ENCODE results near the gene EYA4.
A peak's percentile ranks its signal among the peaks of the same experiment; 100 is the strongest.

Gene EYA4

DNA sequence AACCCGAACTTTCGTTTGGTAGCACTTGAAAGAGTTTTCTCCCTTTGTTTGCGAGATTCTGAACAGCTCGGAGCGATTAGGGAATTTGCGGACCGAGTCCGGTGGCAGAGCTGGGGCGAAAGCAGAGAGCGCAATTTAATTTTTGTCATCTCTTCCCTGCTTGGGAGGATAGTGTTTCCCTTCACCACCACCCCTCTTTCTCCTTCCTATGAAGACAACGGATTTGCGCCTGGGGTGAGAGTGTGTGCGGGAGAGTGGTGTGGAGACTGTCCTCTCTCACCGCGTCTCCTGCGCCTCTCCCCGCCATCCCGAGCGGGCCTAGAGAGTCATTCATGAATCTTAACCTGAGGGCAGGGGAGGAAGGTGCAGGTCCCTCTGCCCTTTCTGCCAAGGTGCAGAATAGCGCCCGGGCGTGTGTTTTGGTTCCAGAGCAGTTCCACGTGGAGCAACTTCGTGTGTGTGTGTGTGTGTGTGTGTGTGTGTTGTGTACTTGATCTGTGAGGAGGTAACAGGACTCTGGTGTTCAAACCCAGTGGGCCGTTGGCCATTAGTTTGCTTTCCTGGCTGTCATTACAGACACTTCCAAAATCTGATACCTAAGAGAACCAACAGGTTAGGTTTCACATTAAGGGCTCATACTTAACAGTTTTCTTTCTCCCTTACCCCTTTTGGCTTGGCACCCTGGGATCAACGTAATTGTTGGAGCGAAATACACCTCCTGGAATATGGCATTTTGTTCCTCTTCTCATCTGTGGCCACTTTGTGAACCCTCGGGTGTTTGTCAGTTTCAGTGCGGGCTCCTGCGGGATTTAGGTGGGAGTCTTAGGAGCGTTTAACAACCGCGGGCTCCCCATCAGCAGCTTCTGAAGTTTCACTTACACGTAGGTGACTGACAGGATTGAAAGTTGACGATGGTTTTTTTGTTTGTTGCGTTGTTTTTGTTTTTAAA lies 1.8 kb downstream of the EYA4 start:
- Histone ChIP-seq H3K27ac (ENCODE audit: low read depth, low read length, severe bottlenecking) (no peak overlapping the region), H3K4me1 (ENCODE audit: control insufficient read depth, insufficient read depth, low read length, poor library complexity, severe bottlenecking) (no peaks in the 10 kb centered on the region), H3K4me3 (ENCODE audit: extremely low read depth, insufficient read depth, low read length, poor library complexity, severe bottlenecking) (peak overlapping the region; percentile 46), H3K36me3 (ENCODE audit: control insufficient read depth, insufficient read depth, low read length) (no peaks in the 10 kb centered on the region), H3K9me3 (ENCODE audit: control insufficient read depth, low read length) (no peaks in the 10 kb centered on the region)
- WGBS, 2 experiments (ENCODE audit: insufficient coverage in 2 of 2), result 1 to 2% methylated on average over 15 to 17 of the region's 36 CpGs

DNA sequence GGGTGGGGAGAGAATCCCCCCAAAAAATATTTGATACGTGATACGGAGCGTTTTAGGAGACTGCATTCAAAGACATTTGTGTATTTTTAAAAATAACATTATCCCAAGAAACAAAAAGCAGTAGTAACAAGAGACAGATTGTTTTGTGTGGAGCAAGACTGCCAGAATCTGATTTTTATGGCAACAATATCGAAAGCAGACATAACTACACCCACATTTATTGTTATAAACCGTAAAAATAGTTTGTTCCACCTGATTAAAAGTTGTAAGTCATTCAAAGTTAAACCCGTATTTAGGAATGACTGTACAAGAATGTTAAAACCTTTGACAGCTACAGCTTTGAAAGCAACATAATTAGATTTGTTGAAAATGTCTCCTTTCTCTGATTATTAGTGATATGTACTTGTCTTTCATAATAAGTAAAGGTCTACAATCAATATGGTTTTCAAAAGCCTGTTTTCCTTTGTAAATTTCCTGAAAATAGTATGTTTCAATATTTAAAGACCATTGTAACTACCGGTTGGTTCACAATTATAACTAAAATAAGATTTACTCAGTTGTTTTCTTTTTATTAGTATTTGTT lies 2.7 kb downstream of the EYA4 start:
- H3K4me1 ChIP-seq (ENCODE audit: control insufficient read depth, insufficient read depth, low read length, poor library complexity, severe bottlenecking), result no peaks in the 10 kb centered on the region
- H3K36me3 ChIP-seq (ENCODE audit: control insufficient read depth, insufficient read depth, low read length), result no peaks in the 10 kb centered on the region
- no peaks in the 10 kb centered on the region for H3K9me3 ChIP-seq (ENCODE audit: control insufficient read depth, low read length)
- no peak overlapping the region for H3K27ac ChIP-seq (ENCODE audit: low read depth, low read length, severe bottlenecking)
- WGBS, 2 experiments (ENCODE audit: insufficient coverage in 2 of 2), result no CpG with 5 or more reads among the region's 7 CpGs
- no peak overlapping the region for H3K4me3 ChIP-seq (ENCODE audit: extremely low read depth, insufficient read depth, low read length, poor library complexity, severe bottlenecking)

DNA sequence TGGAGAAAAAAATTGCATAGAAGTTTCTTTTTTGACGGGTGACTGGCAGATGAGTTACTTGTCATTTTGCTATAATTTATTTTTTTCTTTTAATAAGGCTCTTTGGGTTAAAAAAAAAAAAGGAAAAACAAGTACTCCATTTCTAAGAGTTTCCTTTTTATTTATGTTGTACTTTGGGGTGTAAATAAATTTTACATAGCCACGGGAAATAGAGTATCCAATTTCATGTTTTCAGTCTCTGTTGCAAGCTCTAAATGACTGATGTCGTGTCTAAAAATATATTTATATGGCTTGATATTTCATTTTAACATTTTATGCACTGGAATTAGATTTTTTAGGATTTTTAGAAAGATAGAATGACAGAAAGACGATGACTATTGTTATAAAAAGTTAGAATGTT lies 3.4 kb downstream of the EYA4 start:
- Histone ChIP-seq H3K4me3 (ENCODE audit: extremely low read depth, insufficient read depth, low read length, poor library complexity, severe bottlenecking) (no peak overlapping the region), H3K36me3 (ENCODE audit: control insufficient read depth, insufficient read depth, low read length) (no peaks in the 10 kb centered on the region), H3K27ac (ENCODE audit: low read depth, low read length, severe bottlenecking) (no peak overlapping the region), H3K9me3 (ENCODE audit: control insufficient read depth, low read length) (no peaks in the 10 kb centered on the region), H3K4me1 (ENCODE audit: control insufficient read depth, insufficient read depth, low read length, poor library complexity, severe bottlenecking) (no peaks in the 10 kb centered on the region)
- WGBS, 2 experiments (ENCODE audit: insufficient coverage in 2 of 2), result no CpG with 5 or more reads among the region's 4 CpGs

DNA sequence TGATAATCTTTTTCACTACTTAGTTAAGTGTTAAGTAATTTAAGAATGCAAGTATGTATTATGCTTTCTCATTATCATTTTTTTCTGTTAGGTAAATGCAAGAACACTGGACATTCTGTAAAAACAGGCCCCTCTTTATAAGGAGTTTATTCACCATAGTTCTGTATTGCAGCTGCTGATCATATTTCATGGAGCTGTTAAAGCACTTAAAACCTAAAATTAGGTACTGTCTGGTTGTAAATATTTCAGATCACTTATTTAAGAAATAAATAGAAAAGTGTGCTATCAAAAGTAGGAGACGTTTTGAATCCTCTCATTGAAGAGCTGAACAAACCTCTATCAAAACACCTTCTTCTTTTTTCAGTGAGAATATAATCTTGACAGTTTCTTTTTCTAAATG lies 3.9 kb downstream of the EYA4 start:
- H3K36me3 ChIP-seq (ENCODE audit: control insufficient read depth, insufficient read depth, low read length), result no peaks in the 10 kb centered on the region
- WGBS, 2 experiments (ENCODE audit: insufficient coverage in 2 of 2), result no CpG with 5 or more reads among the region's 1 CpG
- no peak overlapping the region for H3K27ac ChIP-seq (ENCODE audit: low read depth, low read length, severe bottlenecking)
- H3K4me3 ChIP-seq (ENCODE audit: extremely low read depth, insufficient read depth, low read length, poor library complexity, severe bottlenecking), result no peak overlapping the region
- H3K4me1 ChIP-seq (ENCODE audit: control insufficient read depth, insufficient read depth, low read length, poor library complexity, severe bottlenecking), result no peaks in the 10 kb centered on the region
- H3K9me3 ChIP-seq (ENCODE audit: control insufficient read depth, low read length), result no peaks in the 10 kb centered on the region

DNA sequence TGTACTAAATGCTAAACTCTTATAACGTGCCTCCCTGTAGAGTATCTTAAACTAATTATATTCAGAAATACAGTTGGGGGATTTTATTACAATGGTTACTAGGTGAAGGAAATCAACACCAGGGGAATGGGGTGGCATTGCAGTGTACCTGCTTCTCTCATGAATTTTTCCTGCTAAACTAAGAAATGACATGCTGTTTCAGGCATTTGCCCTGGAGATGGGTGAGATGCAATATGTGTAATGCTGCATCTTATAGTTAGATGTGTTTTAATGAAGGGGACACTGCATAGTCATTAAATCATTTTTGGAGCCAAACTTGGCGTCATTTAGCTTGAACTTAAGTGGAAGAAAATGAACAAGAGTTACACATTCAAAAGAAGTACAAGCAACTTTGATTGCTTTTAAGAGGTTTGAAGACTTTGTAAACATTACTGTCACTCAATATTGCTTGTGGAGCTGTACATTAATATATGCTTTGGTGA lies 4.3 kb downstream of the EYA4 start:
- WGBS, 2 experiments (ENCODE audit: insufficient coverage in 2 of 2), result 88% methylated on average over 1 of the region's 2 CpGs; no CpG with 5 or more reads in 1 of the 2 experiments
- no peak overlapping the region for H3K27ac ChIP-seq (ENCODE audit: low read depth, low read length, severe bottlenecking)
- H3K36me3 ChIP-seq (ENCODE audit: control insufficient read depth, insufficient read depth, low read length), result no peaks in the 10 kb centered on the region
- no peaks in the 10 kb centered on the region for H3K4me1 ChIP-seq (ENCODE audit: control insufficient read depth, insufficient read depth, low read length, poor library complexity, severe bottlenecking)
- H3K4me3 ChIP-seq (ENCODE audit: extremely low read depth, insufficient read depth, low read length, poor library complexity, severe bottlenecking), result no peak overlapping the region
- H3K9me3 ChIP-seq (ENCODE audit: control insufficient read depth, low read length), result no peaks in the 10 kb centered on the region

DNA sequence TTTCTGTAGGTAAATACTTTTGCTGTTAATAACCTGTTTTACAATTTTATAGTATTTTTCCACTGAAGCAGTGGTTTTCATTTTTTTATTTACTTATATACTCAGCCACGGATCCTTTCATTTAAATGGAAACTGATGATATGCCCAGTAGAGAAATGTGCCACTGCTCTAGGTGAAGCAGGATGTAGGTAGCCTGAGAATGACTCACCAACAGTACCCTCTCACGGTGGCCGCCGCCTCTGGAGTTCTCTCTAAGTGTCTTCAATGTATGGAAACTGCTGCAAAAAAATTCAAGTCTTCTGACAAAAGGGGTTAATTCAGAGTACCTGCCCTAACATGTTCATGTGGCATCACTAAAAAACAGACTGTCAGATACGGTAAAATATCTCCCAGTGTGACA lies 6.4 kb downstream of the EYA4 start:
- WGBS, 2 experiments (ENCODE audit: insufficient coverage in 2 of 2), result 75 to 91% methylated on average over 4 of the region's 5 CpGs
- Histone ChIP-seq H3K27ac (ENCODE audit: low read depth, low read length, severe bottlenecking) (no peak overlapping the region), H3K36me3 (ENCODE audit: control insufficient read depth, insufficient read depth, low read length) (no peaks in the 10 kb centered on the region), H3K9me3 (ENCODE audit: control insufficient read depth, low read length) (no peaks in the 10 kb centered on the region), H3K4me3 (ENCODE audit: extremely low read depth, insufficient read depth, low read length, poor library complexity, severe bottlenecking) (no peak overlapping the region), H3K4me1 (ENCODE audit: control insufficient read depth, insufficient read depth, low read length, poor library complexity, severe bottlenecking) (no peaks in the 10 kb centered on the region)

DNA sequence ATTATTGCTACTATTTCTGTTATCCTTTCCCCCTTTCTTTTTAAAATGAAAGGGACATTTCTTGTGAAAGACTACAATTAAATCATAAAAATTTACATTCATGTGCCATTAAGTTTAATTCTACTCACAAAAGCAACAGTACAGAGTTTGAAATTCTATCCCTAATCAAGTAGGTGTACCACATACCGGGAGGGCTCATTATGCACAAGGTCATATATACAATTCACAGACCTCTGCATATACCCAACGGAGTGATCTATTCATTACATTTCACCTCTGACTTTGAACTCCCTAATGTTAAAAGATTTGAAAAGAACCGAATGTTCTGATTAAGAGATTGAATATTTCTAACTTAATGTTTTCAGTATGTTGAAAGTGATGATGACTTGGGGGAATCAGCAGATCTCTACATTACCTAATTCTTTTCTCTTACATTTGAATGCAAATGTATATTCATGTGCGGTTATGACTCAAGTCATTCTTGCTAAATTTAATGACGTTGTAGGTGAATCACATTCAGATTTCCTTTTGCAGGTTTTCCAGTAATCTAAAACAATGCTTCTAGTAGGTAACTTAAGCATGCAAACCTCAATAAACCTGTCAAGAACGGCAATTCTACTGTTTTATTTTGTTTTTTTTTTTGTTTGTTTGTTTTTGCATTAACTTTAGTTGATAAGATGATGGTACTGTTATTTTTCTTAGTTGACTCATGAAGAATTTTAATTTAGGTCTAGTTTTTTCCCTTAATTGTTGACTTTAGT lies 7.3 kb downstream of the EYA4 start:
- no peaks in the 10 kb centered on the region for H3K9me3 ChIP-seq (ENCODE audit: control insufficient read depth, low read length)
- no peak overlapping the region for H3K4me3 ChIP-seq (ENCODE audit: extremely low read depth, insufficient read depth, low read length, poor library complexity, severe bottlenecking)
- no peaks in the 10 kb centered on the region for H3K36me3 ChIP-seq (ENCODE audit: control insufficient read depth, insufficient read depth, low read length)
- H3K4me1 ChIP-seq (ENCODE audit: control insufficient read depth, insufficient read depth, low read length, poor library complexity, severe bottlenecking), result no peaks in the 10 kb centered on the region
- WGBS, 2 experiments (ENCODE audit: insufficient coverage in 2 of 2), result 80 to 95% methylated on average over 1 to 3 of the region's 6 CpGs
- no peak overlapping the region for H3K27ac ChIP-seq (ENCODE audit: low read depth, low read length, severe bottlenecking)

DNA sequence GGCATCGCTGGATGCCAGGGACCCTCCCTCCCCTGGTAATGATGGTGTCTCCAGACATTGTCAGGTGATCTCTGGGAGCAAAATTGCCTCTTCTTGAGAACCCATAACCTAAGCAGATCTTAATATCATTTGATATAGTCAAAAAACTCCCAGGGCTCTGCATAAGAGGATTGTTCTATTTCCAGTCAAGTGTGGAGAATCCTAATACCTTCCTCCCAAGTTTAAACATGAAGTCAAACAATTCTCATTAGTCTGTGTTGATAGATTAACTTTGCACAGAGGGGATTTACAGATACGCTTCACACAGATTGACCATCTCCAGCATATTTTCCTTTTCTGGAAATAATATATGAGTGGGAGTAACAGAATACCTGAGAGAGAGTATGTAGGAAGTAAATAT lies 10.5 kb downstream of the EYA4 start:
- WGBS, 2 experiments (ENCODE audit: insufficient coverage in 2 of 2), result 83% methylated on average over 1 of the region's 2 CpGs; no CpG with 5 or more reads in 1 of the 2 experiments
- no peaks in the 10 kb centered on the region for H3K4me1 ChIP-seq (ENCODE audit: control insufficient read depth, insufficient read depth, low read length, poor library complexity, severe bottlenecking)
- H3K27ac ChIP-seq (ENCODE audit: low read depth, low read length, severe bottlenecking), result no peak overlapping the region
- H3K4me3 ChIP-seq (ENCODE audit: extremely low read depth, insufficient read depth, low read length, poor library complexity, severe bottlenecking), result no peak overlapping the region
- H3K9me3 ChIP-seq (ENCODE audit: control insufficient read depth, low read length), result no peaks in the 10 kb centered on the region
- no peaks in the 10 kb centered on the region for H3K36me3 ChIP-seq (ENCODE audit: control insufficient read depth, insufficient read depth, low read length)

DNA sequence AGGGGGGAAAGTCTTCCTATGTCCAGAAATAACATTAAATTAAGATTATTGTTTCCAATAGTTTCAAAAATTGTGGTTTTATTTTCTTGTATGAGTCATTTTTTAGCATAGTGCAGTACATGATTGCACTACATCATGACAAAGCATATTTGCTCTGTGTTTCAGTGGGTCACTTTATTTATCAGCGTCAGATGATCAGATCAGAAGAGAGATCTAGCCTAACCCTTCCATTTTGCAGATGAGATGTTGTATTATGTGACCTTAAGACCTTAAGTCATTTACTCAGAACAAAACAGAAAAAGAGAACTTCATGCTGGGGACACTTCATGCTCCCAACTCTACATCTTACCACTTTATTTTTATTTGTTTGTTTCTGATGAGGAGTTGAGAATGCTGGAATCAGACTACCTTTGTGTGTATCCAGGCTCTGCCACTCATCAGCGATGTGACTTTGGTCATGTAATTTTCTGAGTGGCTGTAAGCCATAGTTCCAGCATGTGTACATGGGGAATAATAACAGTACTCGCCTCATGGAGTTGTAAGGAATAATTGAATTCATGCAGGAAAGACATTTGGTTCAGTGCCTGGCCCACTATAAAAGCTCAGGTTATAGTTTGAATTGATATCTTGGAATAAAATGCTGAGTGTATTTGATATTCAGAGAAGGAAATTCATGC lies 13.5 kb downstream of the EYA4 start:
- Histone ChIP-seq H3K36me3 (ENCODE audit: control insufficient read depth, insufficient read depth, low read length) (no peaks in the 10 kb centered on the region), H3K27ac (ENCODE audit: low read depth, low read length, severe bottlenecking) (no peak overlapping the region), H3K9me3 (ENCODE audit: control insufficient read depth, low read length) (no peaks in the 10 kb centered on the region), H3K4me3 (ENCODE audit: extremely low read depth, insufficient read depth, low read length, poor library complexity, severe bottlenecking) (no peak overlapping the region), H3K4me1 (ENCODE audit: control insufficient read depth, insufficient read depth, low read length, poor library complexity, severe bottlenecking) (no peaks in the 10 kb centered on the region)
- 80 to 93% methylated on average over 2 of the region's 3 CpGs for WGBS, 2 experiments (ENCODE audit: insufficient coverage in 2 of 2)

DNA sequence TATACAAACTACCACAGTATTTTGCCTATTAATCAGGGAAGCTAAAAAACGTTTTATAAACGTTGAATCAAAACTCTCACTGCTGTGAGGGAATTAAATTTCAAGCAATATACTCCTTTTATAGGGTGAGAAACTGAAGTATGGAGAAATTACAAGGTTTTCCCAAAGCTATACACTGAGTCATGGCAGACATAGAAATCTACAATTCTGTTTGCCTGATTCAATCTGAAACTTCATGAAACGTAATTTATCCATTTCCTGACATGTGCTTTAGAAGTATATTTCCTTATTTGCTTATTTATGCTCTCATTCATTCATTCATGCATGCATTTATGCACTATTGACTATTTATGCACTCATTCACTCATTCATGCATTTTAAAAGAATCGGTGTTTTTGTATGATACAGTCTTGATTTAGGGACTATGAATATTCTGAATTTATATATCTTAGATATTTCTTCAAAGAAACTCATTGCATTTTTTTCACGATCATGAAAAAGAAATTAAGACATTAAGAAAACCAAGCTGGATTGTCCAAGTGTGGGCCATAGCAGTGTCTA lies 16.5 kb downstream of the EYA4 start:
- Histone ChIP-seq H3K4me1 (ENCODE audit: control insufficient read depth, insufficient read depth, low read length, poor library complexity, severe bottlenecking) (no peaks in the 10 kb centered on the region), H3K27ac (ENCODE audit: low read depth, low read length, severe bottlenecking) (no peak overlapping the region), H3K9me3 (ENCODE audit: control insufficient read depth, low read length) (no peaks in the 10 kb centered on the region), H3K4me3 (ENCODE audit: extremely low read depth, insufficient read depth, low read length, poor library complexity, severe bottlenecking) (no peak overlapping the region), H3K36me3 (ENCODE audit: control insufficient read depth, insufficient read depth, low read length) (no peaks in the 10 kb centered on the region)
- no CpG with 5 or more reads among the region's 5 CpGs for WGBS, 2 experiments (ENCODE audit: insufficient coverage in 2 of 2)
